HCT116 (cell line): ENCODE results near the gene JAK1.

Experiments
- CTCF ChIP-seq, 3 experiments: fragments of 200-600 bp in 1 of 3; sonication (generic) in 1 of 3; IDR thresholded peaks in 2 of 3; conservative IDR thresholded peaks in 1 of 3; 2 replicates each; pipeline ENCODE4 v1.5.1; 2012 to 2017; ENCODE audit warnings: low read depth in 2 of 3, low read length in 2 of 3, antibody characterized with exemption in 1 of 3, borderline replicate concordance in 1 of 3, control low read depth in 1 of 3, mild to moderate bottlenecking in 1 of 3, mixed read lengths in 1 of 3, mixed run types in 1 of 3, moderate library complexity in 1 of 3; ENCODE audit not compliant: insufficient read depth in 1 of 3
- EZH2phosphoT487 ChIP-seq: fragments of 200-600 bp; IDR thresholded peaks from 2 replicates; pipeline ENCODE4 v1.6.1; 2018; ENCODE audit warnings: antibody characterized with exemption, borderline replicate concordance
- JUND ChIP-seq: IDR thresholded peaks from 2 replicates; pipeline ENCODE4 v1.6.1; 2012
- POLR2AphosphoS5 ChIP-seq: IDR thresholded peaks from 2 replicates; pipeline ENCODE4 v1.6.1; 2011; ENCODE audit warnings: mild to moderate bottlenecking, low read depth, low read length, moderate library complexity
- ZNF274 ChIP-seq: fragments of 200-500 bp; sonication (Bioruptor generic); IDR thresholded peaks from 2 replicates; pipeline ENCODE4 v1.6.1; 2014; ENCODE audit warnings: mild to moderate bottlenecking, low read depth, low read length, inconsistent platforms

- TF ChIP-seq POLR2AphosphoS5 (no peak), EZH2phosphoT487 (no peak), ZNF274 (no peak), CTCF (IDR thresholded peaks at IDR 0.05 in 2 of 3, conservative IDR thresholded peaks at IDR 0.05 in 1 of 3; ENCODE audit: borderline replicate concordance in 1 of 3, insufficient read depth in 1 of 3, low read depth in 2 of 3, low read length in 2 of 3) (no peak), JUND (no peak)
These were observed 175.4 kb downstream of the JAK1 start for GRCh38 chr1:64790832-64791487.
